NCI-H345 (cell line): ENCODE results near the gene DISP3.

Source experiments
- DNase-seq: peaks from one replicate; lab custom pipeline; 2025; lab: John Stamatoyannopoulos, UW

The DISP3 gene

DNA sequence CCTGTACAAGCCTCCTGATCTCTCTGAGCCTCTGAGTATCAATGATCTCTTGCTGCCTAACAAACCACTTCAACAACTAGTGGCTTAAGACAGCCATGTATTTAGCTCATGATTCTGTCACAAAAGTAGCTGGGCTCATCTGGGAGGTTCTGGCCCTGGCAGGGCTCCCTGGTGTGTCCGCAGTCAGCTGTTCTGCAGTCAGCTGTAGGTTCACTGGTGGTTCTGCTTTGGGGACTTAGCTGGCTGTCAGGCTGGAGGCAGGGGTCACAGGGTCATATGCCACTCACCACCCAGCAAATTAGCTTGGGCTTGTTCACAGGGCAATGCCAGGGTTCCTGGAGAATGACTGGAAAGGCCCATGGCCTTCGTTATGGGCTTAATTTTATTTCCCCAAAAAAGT, 64.8 kb downstream of the DISP3 start:
- DNase-seq, result no peak

DNA sequence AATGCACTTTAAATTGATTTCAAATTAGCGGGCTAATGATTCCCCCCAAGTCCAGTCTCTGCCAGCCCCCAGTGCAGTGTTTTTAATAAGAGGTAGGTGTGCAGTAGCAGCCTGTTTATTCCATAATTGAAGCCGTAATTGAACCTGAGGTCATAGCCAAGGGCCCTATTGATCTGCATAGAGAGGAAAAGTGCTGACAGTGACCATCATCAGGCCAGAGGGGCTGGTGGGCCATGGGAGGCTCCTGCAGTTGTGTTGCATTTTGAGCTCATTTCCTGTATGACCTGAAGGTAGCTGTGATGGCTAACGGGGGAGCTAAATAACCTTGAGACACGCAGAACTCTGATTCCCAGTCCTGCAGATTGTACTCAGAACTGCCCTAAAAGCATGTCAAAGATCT, 67.5 kb downstream of the DISP3 start:
- DNase-seq, result no peak

DNA sequence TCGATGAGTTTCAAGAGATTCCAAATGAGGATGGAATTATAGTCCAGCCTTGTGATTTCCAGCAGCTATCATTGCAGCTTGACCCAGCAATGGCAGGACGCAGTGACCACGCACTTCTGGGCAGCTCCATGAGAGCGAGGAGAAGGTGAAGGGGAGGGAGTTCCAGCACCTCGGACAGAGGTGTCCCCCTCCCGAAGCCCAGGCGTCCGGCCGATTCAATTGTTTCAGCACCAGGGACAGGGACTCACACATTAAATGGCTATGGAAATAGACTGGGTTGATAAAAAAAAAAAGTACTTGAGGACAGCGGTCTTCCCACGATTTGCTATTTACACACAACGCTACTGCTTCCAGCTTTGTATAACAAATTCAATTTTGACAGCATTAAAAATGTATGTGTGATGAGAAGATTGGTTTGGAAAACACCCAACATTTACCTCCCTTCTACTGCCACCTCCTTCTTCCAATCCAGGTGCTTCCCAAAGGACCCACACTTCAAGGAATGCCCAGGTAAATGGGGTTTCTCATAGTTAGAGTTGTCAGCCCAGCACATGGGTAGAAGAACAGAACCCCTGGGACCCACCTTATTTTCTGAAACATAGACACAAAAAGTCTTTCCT, 71.8 kb downstream of the DISP3 start:
- no peak for DNase-seq

DNA sequence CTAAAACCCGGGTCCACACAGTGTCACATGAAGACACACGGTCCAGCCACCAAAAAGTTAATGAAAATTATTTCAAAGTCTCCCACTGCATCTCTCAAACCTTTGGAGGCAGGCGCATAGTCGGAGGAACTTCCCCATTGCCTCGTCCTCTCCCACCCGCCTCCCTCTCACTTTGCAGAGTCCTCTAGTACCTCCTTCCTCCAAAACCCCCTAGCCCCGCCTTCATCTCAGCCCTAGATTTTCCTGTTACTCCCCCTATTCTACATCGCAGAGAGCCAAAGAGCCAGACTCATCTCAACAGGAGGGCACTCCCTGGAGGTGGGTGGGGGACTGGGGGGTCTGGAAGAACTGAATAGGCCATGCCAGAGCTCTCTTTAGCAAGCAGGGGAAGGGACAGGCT, 79.3 kb downstream of the DISP3 start:
- DNase-seq, result no peak

DNA sequence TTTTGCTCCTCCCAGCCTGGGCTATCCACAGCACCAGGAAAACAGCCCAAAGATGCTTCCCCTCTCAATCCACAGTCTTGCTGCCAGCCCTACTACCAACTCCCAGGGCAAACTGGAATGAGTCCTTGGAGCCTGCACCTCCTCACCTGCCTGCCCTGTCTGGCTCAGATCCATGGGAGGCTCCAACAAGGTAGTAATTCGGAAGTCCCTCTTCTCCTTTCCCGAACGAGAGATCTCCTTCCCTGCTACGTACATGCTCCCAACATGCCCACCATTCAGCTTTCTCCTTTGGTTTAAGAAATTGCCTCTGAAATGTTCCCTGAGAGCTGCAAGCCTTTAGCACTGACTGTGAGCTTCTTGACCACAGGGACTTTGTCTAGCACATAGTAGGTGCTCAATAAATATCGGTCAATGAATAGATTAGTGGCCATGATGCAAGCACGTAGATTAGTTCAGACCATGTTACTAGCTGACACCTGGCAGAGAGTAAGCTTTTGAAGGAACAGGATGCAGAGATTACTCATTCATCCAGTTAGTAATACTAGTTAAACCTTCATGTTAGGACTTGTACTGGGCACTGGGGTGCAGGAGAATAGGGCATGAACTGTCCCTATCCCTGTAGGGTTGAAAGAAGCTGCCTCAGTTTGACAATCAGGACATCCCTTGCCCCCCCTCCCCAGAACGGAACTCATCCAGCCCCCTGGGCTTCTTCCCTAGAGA, 80.1 kb downstream of the DISP3 start:
- DNase-seq, result no peak

DNA sequence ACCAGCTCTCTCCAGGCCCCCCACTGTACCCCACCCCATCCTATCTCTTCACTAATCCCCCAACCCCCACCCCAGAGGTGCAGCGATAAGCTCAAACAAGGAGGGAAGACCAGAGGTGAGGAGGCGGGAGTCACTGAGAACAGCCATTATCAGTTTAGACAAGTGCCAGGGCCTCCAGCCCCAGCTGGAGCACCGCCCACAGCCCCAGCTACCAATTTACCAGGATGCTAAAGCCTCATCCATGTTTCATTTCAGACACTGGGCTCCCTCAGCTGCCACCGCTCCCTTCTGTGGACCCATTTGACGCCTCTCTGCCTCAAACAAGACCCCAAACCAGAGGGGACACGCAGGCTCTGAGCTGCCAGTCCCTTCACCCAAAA, 80.6 kb downstream of the DISP3 start:
- no peak for DNase-seq

DNA sequence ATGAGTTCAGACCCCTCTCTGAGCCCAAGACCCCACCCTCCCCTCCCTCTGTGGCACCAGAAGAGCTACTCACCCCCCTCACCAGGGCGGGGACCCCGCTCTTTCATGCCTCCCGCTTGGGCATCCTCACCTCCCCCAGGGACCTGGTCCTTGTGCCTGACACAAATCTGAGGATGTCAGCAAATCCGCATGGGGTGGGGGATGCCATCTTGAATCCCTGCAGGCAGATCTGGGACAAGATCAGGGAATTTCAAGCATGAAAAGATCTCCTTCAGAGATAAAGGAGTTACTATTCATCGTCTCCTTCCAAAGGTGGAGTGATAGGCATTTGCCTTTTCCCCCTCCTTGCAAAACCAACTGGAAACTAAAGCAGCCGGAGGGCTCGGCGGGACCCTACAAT, 81.1 kb downstream of the DISP3 start:
- DNase-seq, result no peak

DNA sequence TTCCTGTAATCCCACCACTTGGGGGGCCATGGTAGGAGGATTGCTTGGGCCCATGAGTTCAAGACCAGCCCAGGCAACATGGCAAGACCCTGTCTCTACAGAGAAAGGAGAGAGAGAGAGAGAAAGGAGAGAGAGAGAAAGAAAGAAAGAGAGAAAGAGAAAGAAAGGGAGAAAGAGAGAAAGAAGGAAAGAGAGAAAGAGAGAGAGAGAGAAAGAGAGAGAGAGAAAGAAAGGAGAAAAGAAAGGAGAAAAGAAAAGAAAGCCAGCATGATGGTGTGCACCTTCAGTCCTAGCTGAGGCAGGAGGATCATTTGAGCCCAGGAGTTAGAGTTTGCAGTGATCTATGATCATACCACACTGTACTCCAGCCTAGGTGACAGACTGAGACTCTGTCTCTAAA, 82.8 kb downstream of the DISP3 start:
- no peak for DNase-seq

DNA sequence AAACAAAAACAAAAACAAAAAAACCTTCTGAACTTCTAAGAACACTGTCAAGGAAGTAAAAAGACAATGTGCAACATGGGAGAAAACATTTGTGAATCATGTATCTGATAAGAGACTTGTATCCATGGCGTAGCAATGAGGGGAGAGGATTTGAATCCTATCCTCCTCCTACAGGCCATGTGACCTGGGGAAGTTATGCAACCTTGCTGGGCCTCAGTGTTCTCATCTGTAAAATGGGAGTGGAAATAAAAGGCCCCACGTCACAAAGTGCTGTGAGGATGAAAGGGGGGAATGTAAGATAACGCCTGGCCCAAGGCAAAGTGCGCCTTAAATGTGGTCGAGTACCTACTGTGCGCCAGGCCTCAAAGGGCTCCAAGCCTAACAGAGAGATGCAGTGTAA, 83.7 kb downstream of the DISP3 start:
- no peak for DNase-seq

DNA sequence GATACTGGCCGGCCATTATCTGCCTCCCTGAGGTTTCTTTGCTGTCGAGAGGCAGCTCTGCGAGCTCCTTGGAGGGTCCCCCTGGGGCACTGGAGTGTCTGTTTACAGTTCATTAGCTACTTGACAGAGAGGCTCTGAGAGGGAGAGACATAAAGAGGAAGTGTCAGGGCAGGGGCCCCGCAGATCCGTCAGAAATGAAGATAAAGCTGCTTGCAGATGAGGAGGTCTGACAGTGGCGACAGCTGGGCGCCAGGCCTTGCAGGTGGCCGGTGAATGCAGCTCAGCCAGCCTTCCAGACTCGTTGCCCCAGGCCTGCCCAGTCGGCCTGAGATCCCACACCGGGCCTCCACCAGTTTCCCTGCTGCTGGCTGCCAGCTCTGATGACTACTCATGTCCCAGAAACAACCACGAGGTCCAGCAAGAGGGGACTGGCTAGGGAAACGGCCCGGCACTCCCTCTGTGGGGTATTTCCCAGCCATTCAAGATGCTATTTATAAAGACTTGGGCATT, 84.7 kb downstream of the DISP3 start:
- peak; percentile 59 for DNase-seq

DNA sequence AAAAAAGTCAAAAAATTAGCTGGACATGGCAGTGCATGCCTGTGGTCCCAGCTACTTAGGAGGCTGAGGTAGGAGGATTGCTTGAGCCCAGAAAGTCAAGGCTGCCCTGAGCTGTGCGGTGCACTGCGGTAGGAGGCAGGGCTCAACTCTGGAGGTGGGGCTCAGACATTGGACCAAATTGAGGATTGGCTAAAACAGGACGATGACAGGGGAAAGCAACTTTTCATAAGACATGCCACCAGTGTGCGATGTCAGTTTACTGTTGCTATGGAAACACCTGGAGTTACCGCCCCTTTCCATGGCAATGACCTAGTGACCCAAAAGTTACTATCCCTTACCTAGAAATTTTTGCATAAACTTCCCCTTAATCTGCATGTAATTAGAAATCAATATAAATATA, 85.3 kb downstream of the DISP3 start:
- DNase-seq, result no peak

DNA sequence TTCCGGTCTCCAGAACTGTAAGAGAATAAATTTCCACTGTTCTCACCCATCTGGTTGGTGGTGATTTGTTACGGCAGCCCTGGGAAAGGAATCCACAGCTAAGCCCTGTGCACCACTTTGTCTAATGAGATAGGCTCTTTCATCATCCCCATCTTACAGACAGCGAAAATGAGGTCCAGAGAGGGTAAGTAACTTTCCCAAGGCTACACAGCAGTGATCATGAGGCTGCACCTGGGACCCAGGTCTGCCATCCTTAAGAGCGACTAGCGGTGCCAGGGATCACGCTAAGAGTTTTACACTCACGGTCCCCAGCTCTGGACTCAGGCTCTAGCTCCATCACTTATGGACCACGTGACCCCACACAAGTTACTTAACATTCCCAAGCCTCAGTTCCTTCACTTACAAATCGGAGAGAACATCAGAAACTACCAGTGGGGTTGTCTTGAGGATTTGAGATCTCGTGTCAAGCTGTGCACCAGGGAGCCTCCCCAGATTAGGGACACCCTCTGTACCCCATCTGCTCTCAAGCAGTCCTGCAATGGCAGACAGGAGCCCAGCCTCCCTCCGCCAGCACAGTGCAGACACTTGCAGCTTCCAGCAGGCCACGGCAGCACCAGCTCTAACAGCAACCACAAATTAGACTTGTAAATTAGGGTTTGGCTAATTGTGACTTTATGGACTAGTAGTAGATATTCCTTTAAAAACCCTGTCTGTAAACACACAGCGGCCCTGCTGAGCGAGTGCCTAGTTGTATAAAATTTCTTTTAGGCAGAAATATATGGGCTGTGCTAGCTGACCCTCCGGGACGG, 87.3 kb downstream of the DISP3 start:
- DNase-seq, result no peak

DNA sequence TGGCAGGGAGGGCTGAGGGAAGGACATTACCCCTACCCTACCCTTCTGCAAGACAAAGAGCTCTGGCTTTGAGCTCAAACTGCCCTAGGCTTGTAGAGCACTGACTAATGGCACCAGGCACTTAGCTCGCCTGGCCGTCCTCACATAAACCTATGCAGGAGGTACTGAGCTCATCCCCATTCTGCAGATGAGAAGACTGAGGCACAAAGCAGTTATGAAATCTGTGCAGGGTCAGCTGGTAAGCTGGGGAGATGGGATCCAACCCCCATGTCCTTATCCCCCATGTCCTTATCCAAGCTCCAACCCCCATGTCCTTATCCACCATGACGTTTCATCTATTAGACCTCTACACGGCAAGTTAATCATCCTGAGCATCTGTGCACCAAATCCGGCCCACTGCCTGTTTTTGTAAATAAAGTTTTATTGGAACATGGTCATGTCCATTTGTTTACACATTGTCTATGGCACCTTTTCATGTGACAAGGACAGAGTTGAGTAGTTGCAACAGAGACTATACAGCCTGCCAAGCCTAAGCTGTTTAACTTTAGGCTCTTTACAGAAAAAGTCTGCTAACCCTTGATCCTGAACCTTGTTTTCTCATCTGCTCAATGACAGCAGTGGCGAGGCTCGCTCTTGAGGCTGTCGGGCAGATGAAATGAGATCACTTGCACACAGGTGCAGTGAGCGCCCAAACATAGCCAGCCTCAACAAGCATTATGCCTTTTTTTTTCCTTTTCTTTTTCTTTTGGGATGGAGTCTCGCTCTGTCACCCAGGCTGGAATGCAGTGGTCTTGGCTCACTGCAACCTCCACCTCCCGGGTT, 88.5 kb downstream of the DISP3 start:
- no peak for DNase-seq

DNA sequence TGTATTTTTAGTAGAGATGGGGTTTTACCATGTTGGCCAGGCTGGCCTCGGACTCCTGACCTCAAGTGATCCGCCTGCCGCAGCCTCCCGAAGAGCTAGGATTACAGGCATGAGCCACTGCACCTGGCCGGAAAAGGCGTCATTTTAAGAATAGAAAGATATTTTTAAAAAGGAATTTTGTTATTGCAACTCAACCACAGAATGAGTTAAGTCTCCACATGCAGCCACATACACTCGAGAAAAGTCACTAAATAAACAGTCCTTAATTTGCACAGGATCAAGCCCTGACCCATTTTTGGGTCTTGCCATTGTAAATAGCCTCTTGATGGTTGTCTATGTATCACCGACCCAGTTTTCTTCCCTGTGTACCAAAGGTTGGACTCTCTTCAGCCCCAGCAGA, 89.7 kb downstream of the DISP3 start:
- no peak for DNase-seq

DNA sequence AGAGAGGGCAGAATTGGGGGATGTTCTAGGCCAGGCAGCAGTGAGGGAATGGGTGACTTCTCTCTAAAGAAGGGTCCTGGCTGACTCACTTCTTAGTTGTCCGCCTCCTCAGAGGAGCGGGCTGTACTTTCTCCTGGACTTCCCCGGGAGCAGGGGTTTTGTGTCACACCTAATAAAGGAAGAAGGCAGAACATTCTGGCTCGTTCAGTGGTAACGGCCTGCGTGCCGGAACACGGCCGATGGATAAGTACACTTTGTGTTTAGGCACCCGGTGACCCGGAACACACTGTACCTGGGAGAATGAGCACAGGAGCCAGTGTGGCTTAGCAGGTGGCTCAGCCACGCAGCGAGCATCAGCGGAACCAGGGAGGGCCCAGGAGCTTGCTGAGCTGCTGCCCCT, 90.6 kb downstream of the DISP3 start:
- DNase-seq, result no peak

DNA sequence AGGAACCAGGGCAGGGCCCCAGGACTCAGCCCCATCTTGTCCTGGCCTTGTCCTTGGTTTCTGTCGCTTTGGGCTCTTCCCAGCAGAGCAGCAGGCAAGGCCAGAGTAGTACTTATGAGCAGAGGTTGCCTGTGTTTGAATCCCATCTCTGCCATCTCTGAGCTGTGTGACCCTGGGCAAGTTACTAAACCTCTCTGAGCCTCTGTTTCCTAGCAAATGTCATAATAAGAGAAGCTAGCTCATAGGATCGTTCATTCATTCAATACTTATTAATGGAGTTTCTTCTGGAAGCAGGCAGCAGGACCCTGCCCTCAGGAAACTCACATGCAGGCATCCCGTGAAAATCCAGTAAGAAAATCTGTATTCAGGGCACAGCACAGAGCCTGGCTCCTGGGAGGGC, 91.0 kb downstream of the DISP3 start:
- no peak for DNase-seq

DNA sequence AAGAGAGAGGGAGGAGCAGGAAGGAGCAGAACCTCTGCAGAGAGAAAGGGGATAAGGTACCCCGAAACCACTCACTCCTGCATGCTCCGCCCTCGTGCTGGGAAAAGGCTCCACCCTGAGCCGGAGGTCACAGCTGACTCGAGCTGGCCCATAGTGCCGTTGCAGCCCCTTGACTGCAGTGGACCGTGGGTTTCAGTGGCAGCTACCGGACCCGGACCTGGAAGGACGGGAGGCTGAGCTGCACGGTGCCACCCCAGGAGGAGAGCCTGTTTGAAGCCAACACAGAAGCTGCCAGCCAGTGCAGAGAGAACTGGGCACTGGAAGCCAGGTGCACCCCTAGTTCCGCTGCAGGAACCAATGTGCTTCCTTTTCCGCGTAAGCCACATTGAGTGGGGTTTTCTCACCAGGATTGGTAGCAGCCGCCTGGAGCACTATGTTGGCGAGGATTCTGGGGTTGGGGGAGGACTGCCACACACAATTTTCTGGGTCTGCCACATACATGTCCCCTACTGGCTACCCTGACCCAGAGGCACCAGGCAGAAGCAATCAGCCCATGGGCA, 91.9 kb downstream of the DISP3 start:
- DNase-seq, result no peak

DNA sequence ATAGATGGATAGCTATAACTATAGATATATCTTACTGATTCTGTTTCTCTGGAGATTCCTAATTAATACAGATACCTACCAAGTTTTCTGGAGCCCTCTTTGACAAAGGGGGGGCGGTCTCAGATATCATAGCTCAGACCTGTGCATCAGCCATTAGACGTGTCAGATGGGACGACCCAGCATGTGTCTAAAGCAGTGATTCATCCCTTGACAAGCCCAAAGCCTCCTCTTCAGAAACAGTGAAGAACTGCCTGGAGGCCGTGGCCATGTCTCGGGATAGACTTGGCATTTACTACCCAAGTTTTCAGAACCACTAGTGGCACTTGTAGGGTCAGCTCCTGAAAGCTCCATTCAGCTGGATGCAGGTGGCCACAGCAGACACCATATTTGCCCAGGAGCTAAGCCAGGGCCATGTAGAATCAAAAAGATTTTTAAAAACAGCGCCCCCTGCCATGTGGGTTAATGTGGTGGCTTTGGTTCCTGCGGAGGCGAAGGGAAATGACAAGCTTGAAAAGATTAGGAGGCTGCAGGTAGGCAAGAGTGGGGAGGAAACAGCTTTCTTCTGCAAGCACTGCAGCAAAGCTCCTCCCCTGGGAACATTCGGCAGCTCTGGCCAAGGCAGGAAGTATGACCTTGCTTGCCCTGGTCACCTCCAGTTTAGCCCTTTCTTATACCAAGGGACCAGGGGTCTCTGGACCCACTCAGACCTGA, 93.1 kb downstream of the DISP3 start:
- no peak for DNase-seq

DNA sequence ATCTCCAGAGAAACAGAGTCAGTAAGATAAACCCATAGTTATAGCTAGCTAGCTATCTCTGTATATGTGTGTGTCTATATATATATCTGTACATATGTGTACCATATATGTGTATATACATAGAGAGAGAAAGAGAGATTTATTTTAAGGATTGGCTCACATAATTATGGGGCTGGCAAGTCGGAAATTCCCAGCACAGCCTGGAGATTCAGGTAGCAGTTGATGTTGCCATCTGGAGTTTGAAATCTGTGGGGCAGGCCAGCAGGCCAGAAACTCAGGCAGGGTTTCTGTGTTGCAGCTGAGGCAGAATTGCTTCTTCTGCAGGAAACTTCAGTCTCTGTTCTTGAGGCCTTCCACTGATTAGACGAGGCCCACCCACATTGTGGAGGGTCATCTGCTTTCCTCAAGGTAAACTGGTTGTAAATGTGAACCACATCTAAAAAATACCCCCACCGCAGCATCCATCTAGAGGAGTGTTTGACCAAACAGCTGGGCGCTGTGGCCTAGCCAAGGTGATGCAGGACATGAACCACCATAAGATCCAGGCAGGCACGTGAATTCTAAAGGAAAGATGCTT, 94.2 kb downstream of the DISP3 start:
- DNase-seq, result no peak

DNA sequence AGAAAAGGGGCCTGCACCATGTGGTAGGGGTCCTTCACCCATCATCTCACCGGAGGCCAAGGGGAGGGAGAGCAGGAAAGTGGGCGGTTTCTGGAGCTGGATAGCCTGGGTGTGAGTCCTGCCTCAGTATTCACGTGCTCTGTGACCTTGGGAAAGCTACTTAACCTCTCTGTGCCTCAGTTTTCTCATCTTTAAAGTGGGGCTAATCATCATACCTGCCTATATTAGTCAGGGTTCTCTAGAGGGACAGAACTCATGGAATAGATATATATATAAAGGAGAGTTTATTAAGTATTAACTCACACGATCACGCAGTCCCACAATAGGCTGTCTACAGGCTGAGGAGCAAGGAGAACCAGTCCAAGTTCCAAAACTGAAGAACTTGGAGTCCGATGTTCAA, 96.6 kb downstream of the DISP3 start:
- no peak for DNase-seq
